Aorta (tissue), 5 donors: ENCODE data around the gene RP9. TPM values are rescaled to one million over a fixed set of nuclear protein-coding genes. Genes with fewer than 3 reads are reported as not detected.

ENCODE experiments used
- ATAC-seq: fragments of 200-7000 bp; cut with Tn5 transposase; one replicate; pipeline ENCODE4 v1.9.1; 2022; ENCODE audit warnings: moderate library complexity; ENCODE audit not compliant: low FRiP score
- DNase-seq, 2 donors: peaks; one replicate each; pipeline ENCODE4 v3.0.0-alpha.2; 2020
- H3K27ac ChIP-seq, 2 donors: one replicate each; pipeline ENCODE4 v1.5.1; 2013; ENCODE audit warnings: low read length in 2 of 2, mild to moderate bottlenecking in 2 of 2, moderate library complexity in 2 of 2, control low read depth in 1 of 2, inconsistent platforms in 1 of 2, low read depth in 1 of 2
- H3K27me3 ChIP-seq, 2 donors: one replicate each; pipeline ENCODE4 v1.6.1; 2013; ENCODE audit warnings: control low read depth in 1 of 2, low read length in 1 of 2, mild to moderate bottlenecking in 1 of 2, moderate library complexity in 1 of 2; ENCODE audit not compliant: insufficient read depth in 2 of 2, control insufficient read depth in 1 of 2
- H3K36me3 ChIP-seq, 2 donors: one replicate each; pipeline ENCODE4 v1.6.1; 2013; ENCODE audit warnings: control low read depth in 1 of 2, low read length in 1 of 2, mild to moderate bottlenecking in 1 of 2; ENCODE audit not compliant: insufficient read depth in 2 of 2, control insufficient read depth in 1 of 2
- H3K4me1 ChIP-seq, 2 donors: one replicate each; pipeline ENCODE4 v1.6.1; 2013; ENCODE audit warnings: low read length in 2 of 2, control low read depth in 1 of 2, mild to moderate bottlenecking in 1 of 2, moderate library complexity in 1 of 2; ENCODE audit not compliant: insufficient read depth in 2 of 2, control insufficient read depth in 1 of 2
- H3K4me3 ChIP-seq, 2 donors: one replicate each; pipeline ENCODE4 v1.5.1; 2013; ENCODE audit warnings: low read length in 2 of 2, control low read depth in 1 of 2, mild to moderate bottlenecking in 1 of 2
- H3K9me3 ChIP-seq: one replicate; pipeline ENCODE4 v1.6.1; 2013; ENCODE audit warnings: mild to moderate bottlenecking, low read length; ENCODE audit not compliant: control insufficient read depth
- WGBS, 2 donors: extraction: QIAGEN DNeasy Blood & Tissue Kit; methylation state at CpG; one replicate each; pipeline ENCODE4 v1.1.7; 2013; 5-methylcytosine and 5-hydroxymethylcytosine counted together
- intact Hi-C, 2 donors: fragments of 100-400 bp; cut with DNase I; formaldehyde crosslinking; loops; one replicate each; pipeline versions ENCODE4 v1.14.2 to v1.15.0; 2022
- polyA plus RNA-seq, 2 donors: library from polyadenylated mRNA; stranded (reverse); fragments of 200-250 nt; gene quantifications; one replicate each; pipeline ENCODE4 v1.2.3, GENCODE V29; 2013
- total RNA-seq, 2 donors: library from RNA; stranded (reverse); fragmentation: NEBNext Ultra II Directional; extraction: Animal tissue kit (Norgen Biotek cat#: 25700); gene quantifications; one replicate each; pipeline ENCODE4 v1.2.1, GENCODE V29; 2021
- donor health status: healthy with polysubstance abuse.
- donor health status: Bipolar disorder and iron deficiency.
- donor health status: DM: no; HTN: no; CAD: no.
- donor health status: DM: no; HTN: no; CAD: no.
- donor health status: DM: yes; HTN: yes; CAD: no.

The RP9 gene
- total and polyA plus RNA-seq, 4 donors = 4.5 to 27.6 (median 11.6) TPM

DNA sequence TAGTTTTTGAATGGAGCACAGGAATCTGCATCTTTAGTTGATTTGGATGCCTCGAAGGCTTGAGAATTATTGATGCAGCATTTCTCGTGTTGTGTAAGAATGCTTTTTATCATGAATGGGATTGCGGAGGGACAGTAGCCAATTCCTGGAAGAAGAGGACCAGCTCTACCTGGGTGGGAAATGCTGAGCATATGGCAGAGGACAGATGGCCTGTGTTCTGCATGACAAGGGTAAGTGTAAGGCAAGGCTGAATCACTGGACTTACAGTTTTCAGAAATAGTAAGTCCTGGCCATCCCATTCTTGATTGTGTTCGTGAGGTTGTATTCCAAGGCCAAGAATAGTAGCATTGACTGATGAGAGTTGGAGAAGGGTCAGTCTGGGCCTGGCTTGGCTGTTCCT lies 15.9 kb downstream of the RP9 start:
- no peak overlapping the region for H3K4me3 ChIP-seq
- no peaks in the 10 kb centered on the region for H3K9me3 ChIP-seq
- intact Hi-C loops = no loop called here
- H3K36me3 ChIP-seq = peaks cover 3 to 5% of the 10 kb centered on the region in 2 donors
- WGBS, 2 donors = 63 to 66% methylated on average over 4 of the region's 4 CpGs
- DNase-seq (no peak), ATAC-seq (no peak)
- H3K4me1 ChIP-seq = no peaks in the 10 kb centered on the region
- H3K27ac ChIP-seq = no peak overlapping the region
- no peaks in the 10 kb centered on the region for H3K27me3 ChIP-seq

DNA sequence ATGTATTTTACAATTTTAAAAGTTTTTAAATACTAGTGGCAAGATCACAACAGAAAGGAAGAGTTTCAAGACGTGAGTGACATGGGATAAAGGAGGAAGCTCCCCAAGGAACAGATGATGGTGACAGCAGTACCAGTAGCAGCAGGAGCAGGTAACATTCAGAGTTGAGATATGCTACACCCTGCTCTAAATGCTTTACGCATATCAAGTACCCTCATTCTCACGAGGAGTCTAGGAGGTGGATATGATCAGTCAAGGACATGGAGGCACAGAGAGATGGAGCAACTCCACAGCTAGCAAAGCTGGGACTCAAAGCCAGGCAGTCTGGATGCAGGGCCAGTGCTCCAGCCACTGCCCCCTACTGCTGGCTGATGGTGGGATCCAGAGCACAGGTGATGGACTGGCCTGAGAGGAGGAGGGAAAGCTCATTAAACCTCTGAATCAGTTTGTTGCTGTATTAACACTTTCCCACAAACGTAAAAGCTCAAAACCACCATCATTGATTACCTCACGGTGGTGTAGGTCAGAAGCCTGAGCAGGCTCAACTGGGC lies 17.5 kb downstream of the RP9 start:
- H3K4me3 ChIP-seq = no peak overlapping the region
- H3K27me3 ChIP-seq = no peaks in the 10 kb centered on the region
- H3K9me3 ChIP-seq = no peaks in the 10 kb centered on the region
- no peak for DNase-seq
- ATAC-seq = no peak
- intact Hi-C loops = no loop called here
- H3K36me3 ChIP-seq = peaks cover 1 to 5% of the 10 kb centered on the region in 2 donors
- no peak overlapping the region for H3K27ac ChIP-seq
- 85 to 87% methylated on average over 5 of the region's 5 CpGs for WGBS, 2 donors
- H3K4me1 ChIP-seq = no peaks in the 10 kb centered on the region

DNA sequence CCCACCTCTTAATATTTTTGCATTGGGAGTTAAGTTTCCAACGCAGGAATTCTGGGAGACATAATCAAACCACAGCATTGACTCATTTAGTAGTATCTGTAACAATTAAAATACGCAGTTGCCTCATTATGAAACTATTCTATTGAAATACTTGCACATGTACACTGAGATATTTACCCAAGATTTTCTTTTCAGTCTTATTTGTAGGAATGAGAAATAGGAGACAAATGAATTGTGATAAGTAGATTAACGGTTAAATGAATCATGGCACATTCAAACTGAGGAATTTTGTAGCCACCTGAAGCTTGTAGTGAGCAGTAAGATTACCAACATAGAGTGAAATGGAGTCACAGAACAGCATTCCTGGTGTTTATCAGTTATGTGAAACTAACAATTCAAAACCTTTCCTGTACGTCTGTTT lies 18.1 kb downstream of the RP9 start:
- intact Hi-C loops = no loop called here
- H3K27me3 ChIP-seq = no peaks in the 10 kb centered on the region
- no peak overlapping the region for H3K27ac ChIP-seq
- no peaks in the 10 kb centered on the region for H3K9me3 ChIP-seq
- peaks cover 1 to 5% of the 10 kb centered on the region in 2 donors for H3K36me3 ChIP-seq
- no peak for DNase-seq
- no peak for ATAC-seq
- 80 to 86% methylated on average over 4 of the region's 4 CpGs for WGBS, 2 donors
- H3K4me1 ChIP-seq = no peaks in the 10 kb centered on the region
- H3K4me3 ChIP-seq = no peak overlapping the region

DNA sequence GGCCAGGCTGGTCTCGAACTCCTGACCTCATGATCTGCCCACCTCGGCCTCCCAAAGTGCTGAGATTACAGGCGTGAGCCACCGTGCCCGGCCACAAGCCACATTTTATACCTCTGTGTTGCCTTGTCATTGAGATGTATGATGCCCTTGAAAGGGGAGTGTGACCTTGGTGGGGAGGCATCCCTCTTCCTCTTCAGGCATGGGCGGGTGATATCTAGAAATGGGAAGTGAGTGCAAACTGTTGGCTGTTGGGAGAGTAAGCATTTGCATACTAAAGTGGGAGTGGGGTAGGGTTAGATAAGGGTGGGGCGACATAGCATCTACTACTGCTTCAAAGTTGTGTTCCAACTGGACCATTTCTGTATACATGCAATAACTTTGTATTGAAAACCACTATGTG lies 20.1 kb downstream of the RP9 start:
- no peak for ATAC-seq
- intact Hi-C loops = no loop called here

DNA sequence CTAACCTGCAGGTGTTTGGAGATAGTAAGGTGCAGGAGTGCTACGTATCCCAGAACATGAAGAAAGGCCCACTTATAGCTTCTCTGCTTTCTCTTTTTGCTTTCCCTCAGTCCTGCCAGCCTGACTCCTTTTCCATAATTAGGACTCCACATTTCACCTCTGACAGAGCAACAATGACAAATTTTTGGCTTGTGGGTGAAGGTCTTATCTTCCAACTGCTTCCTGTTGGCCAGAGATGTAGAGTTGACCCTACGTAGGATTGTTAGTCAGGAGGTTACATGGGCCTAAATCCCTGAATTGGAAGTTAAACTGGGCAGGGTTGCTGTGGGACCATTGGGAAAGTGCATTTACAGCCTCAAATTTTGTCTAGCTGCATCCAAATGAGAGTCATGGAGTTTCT lies 21.3 kb downstream of the RP9 start:
- Histone ChIP-seq H3K27ac (no peak overlapping the region), H3K4me1 (no peaks in the 10 kb centered on the region), H3K9me3 (no peaks in the 10 kb centered on the region), H3K36me3 (peaks cover under 1 to 1% of the 10 kb centered on the region in 2 donors), H3K4me3 (no peak overlapping the region), H3K27me3 (no peaks in the 10 kb centered on the region)
- ATAC-seq = no peak
- no peak for DNase-seq
- intact Hi-C loops = no loop called here
- 16 to 17% methylated on average over 2 of the region's 2 CpGs for WGBS, 2 donors

More for the DNA sequence above, 20.1 kb downstream of the RP9 start:
- WGBS, 2 donors = 95 to 100% methylated on average over 7 of the region's 7 CpGs
- H3K4me1 ChIP-seq = no peaks in the 10 kb centered on the region
- no peak overlapping the region for H3K27ac ChIP-seq
- no peak overlapping the region for H3K4me3 ChIP-seq
- H3K9me3 ChIP-seq = no peaks in the 10 kb centered on the region
- H3K27me3 ChIP-seq = no peaks in the 10 kb centered on the region
- no peak for DNase-seq
- H3K36me3 ChIP-seq = peaks cover 1 to 5% of the 10 kb centered on the region in 2 donors

DNA sequence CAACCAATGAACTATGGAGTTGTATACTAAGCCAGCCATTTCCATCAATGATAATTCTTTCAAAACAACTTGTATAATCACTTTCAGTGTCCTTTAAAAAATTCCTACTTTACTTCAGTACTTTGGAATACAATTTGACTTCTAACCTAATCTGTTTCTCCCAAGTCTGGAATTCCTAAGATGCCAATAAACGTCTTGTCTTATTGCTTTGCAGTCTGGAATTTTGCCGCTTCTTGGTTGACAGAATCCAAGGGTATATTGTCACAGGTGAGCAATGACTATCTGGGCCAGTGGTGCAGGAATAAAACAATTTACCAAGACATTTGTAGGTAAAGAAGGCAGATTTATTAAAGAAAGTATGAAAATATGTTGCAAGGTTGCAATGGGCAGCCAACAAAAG lies 21.8 kb downstream of the RP9 start:
- Histone ChIP-seq H3K27ac (no peak overlapping the region), H3K36me3 (peaks cover 0 to 1% of the 10 kb centered on the region in 2 donors), H3K27me3 (no peaks in the 10 kb centered on the region), H3K9me3 (no peaks in the 10 kb centered on the region), H3K4me3 (no peak overlapping the region), H3K4me1 (no peaks in the 10 kb centered on the region)
- ATAC-seq (no peak), DNase-seq (no peak)
- intact Hi-C loops = no loop called here
- WGBS, 2 donors = 8 to 63% methylated on average over 2 of the region's 2 CpGs

DNA sequence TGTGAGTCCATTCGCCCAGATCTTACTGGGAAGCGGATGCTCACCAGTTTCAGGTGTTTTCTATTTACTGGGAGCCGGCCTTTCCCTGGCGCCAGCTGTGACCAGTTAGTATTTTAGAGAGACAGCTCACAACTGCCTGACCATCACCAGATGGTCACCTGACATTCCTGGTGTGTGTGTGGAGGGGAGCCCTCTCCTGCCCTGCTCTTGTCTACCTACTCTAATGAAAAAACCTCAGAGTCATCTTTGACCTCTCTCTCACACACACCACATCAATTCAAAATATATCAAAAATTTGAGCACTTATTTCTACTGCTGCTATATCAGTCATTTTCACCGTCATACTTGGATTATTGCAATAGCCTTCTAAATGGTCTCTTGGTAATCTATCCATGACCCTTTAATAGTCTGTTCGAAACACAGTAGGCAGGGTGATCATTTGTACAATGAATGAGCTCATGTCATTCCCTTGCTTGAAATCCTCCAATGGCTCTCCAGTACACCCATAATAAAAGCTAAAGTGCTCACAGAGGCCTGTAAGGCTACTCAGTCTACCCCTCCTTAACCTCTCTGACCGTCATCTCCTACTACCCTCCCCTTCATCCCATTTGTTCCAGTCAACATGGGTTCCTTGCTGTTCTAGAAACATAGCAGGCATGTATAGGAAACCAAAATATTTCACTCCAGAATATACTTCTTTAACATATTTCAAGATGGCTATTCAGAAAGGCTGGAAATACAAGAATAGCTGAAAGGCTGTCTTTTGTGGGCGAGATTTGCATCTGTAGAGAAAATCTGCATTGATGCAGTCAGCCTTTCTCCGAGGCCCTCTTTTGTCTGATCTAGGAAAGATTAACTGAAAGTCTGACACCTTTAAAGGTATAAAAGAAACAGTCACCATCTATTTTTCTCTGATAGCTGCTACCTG lies 29.2 kb downstream of the RP9 start:
- Histone ChIP-seq H3K4me1 (no peaks in the 10 kb centered on the region), H3K27ac (no peak overlapping the region), H3K36me3 (no peaks in the 10 kb centered on the region), H3K4me3 (no peak overlapping the region), H3K9me3 (no peaks in the 10 kb centered on the region), H3K27me3 (no peaks in the 10 kb centered on the region)
- intact Hi-C loops = no loop called here
- DNase-seq (no peak), ATAC-seq (no peak)
- 86 to 92% methylated on average over 9 of the region's 9 CpGs for WGBS, 2 donors

DNA sequence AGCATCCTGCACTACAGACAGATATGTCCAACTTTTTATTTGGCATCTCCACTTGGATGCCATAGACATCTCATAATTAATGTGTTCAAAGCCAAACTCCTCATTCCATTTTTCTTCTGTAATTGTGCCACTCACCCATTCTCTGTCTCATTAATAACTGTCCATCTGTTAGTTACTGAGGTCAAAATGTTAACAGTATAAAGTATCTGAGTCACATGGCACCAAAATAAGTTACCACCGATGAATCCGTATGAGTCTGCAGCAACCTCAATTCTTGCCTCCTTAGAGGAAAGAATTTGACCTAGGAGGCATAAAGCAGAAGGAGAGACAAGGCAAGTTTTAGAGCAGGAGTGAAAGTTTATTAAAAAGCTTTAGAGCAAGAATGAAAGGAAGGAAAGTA lies 30.1 kb downstream of the RP9 start:
- 39 to 54% methylated on average over 2 of the region's 2 CpGs for WGBS, 2 donors

DNA sequence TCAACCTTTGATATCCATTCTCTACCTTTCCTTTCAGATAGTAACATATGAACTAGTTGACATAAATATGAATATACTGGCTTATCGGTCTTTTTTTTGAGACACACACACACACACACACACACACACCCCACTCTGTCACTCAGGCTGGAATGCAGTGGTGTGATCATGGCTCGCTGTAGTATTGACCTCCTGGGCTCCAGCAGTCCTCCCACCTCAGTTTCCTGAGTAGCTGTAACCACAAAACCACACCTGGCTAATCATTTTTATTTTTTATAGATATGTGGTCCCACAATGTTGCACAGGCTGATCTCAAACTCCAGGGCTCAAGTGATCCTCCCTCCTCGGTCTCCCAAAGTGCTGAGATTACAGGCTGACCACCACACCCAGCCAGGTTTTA lies 32.5 kb downstream of the RP9 start:
- ATAC-seq = no peak
- H3K4me1 ChIP-seq = peaks cover 0 to 3% of the 10 kb centered on the region in 2 donors
- intact Hi-C loops = no loop called here
- H3K4me3 ChIP-seq = no peak overlapping the region
- H3K27ac ChIP-seq = no peak overlapping the region
- H3K27me3 ChIP-seq = no peaks in the 10 kb centered on the region
- H3K9me3 ChIP-seq = no peaks in the 10 kb centered on the region
- WGBS, 2 donors = 85 to 89% methylated on average over 3 of the region's 3 CpGs
- H3K36me3 ChIP-seq = no peaks in the 10 kb centered on the region
- no peak for DNase-seq

More for the DNA sequence above, 30.1 kb downstream of the RP9 start:
- ATAC-seq = no peak
- no peaks in the 10 kb centered on the region for H3K4me1 ChIP-seq
- no peaks in the 10 kb centered on the region for H3K9me3 ChIP-seq
- H3K27me3 ChIP-seq = no peaks in the 10 kb centered on the region
- intact Hi-C loops = no loop called here
- H3K36me3 ChIP-seq = no peaks in the 10 kb centered on the region
- no peak overlapping the region for H3K4me3 ChIP-seq
- H3K27ac ChIP-seq = no peak overlapping the region
- DNase-seq = no peak
